Measurements from ENCODE around the gene TMPRSS6.

DNA sequence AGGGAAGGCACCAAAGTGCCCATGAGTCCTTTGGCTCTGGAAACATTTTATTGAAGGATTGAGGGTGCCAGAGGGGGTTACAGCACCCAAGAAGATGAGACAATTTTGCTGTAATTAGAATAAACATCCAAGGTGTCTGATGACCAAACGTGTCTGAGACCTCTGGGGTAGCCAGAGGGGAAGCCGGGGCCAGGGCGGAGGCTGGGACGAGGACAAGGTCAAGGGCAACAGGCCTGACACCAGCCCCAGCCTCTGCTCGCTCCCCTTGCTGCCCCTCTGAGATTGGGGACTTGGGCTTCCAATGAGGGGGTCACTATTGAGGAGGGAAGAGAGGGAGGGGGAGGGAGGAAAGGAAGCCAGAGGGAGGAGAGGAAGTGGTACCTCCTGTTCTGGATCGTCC is 25.6 kb downstream of the TMPRSS6 start:
- TF ChIP-seq POLR2A (IDR thresholded peaks at IDR 0.05; ENCODE audit: low read depth, low read length) (no peak), POLR2AphosphoS5 (IDR thresholded peaks at IDR 0.05; ENCODE audit: low read depth, low read length) (no peak), TAF1 (IDR thresholded peaks at IDR 0.05; ENCODE audit: low read depth, low read length) (no peak)
